ENCODE results near the gene POLQ. TPM values are rescaled to one million over a fixed set of nuclear protein-coding genes. Genes with fewer than 3 reads are reported as not detected.

The POLQ gene
- total and polyA plus RNA-seq, 10 of the 15 experiments (the other 5 are each of a cell fraction or from before 2014, with no cell fraction given): 3.3 to 22.4 (median 15.9) TPM

DNA sequence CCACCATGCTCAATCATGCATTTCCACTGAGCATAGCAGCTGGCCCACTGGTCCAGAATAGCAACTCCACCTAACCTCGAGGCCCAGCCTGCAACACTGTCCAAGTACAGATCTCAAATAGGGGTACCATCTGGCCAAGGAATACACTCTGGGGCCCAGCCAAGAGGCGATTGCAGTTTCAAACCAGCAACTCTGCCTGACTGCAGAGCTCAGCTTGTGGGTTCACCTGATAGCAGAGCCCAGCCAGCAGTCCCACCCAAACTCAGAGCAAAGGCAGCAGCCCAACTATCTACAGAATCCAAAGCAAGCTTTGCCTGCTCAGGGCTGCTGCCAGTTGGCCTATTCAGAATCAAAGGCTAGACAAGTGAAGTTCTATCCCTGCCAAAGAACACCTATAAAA, 30.5 kb downstream of the POLQ start (continued):
- TF ChIP-seq, protein P1, sequence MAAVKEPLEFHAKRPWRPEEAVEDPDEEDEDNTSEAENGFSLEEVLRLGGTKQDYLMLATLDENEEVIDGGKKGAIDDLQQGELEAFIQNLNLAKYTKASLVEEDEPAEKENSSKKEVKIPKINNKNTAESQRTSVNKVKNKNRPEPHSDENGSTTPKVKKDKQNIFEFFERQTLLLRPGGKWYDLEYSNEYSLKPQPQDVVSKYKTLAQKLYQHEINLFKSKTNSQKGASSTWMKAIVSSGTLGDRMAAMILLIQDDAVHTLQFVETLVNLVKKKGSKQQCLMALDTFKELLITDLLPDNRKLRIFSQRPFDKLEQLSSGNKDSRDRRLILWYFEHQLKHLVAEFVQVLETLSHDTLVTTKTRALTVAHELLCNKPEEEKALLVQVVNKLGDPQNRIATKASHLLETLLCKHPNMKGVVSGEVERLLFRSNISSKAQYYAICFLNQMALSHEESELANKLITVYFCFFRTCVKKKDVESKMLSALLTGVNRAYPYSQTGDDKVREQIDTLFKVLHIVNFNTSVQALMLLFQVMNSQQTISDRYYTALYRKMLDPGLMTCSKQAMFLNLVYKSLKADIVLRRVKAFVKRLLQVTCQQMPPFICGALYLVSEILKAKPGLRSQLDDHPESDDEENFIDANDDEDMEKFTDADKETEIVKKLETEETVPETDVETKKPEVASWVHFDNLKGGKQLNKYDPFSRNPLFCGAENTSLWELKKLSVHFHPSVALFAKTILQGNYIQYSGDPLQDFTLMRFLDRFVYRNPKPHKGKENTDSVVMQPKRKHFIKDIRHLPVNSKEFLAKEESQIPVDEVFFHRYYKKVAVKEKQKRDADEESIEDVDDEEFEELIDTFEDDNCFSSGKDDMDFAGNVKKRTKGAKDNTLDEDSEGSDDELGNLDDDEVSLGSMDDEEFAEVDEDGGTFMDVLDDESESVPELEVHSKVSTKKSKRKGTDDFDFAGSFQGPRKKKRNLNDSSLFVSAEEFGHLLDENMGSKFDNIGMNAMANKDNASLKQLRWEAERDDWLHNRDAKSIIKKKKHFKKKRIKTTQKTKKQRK (IDR thresholded peaks at IDR 0.05; ENCODE audit: low read depth, low read length): no peak
- TF ChIP-seq NFXL1 (IDR thresholded peaks at IDR 0.05; ENCODE audit: borderline replicate concordance): no peak
- TF ChIP-seq SUPT20H (IDR thresholded peaks at IDR 0.05; ENCODE audit: borderline replicate concordance, control insufficient read depth, low read depth, low read length): no peak
- no peak for TF ChIP-seq CHD4 (IDR thresholded peaks at IDR 0.05)
- no peak for TF ChIP-seq POLR2AphosphoS5 (IDR thresholded peaks at IDR 0.05; ENCODE audit: low read length)

DNA sequence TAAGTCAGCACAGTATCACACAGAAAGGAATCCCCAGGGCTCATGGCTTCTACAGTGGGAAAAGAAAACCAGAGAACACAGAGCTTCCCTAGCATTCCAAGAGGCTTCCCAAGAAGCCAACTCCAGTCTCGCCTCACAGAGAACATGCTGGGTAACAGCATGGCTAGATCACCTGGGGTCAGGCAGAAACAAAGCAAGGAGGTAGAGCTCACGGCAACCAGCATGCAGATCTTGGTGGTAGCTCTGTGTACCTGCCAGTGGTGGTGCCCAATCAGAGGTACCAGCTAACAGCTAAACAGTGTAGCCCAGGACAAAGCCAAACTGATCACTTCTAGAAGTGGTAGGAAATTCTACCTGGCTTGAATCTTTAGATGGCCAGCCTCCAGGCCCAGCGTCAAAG, 31.3 kb downstream of the POLQ start:
- no peaks in the 10 kb centered on the region for H3K27me3 ChIP-seq (replicated peaks in 1 of 2; ENCODE audit: control insufficient read depth in 2 of 2, insufficient read depth in 2 of 2, low read length in 1 of 2)
- in situ Hi-C loops (cut with MboI): no loop called here
- H3K9me3 ChIP-seq (replicated peaks; ENCODE audit: control insufficient read depth, insufficient read depth, low read length): peaks cover 5% of the 10 kb centered on the region; the same call in 2 of the 3 replicates
- H3K9ac ChIP-seq (ENCODE audit: control insufficient read depth, insufficient read depth, low read length): no peak overlapping the region
- peaks cover 8% of the 10 kb centered on the region in 2 experiments; a peak in 3 of 4 replicates for H3K36me3 ChIP-seq (ENCODE audit: control insufficient read depth in 2 of 2, insufficient read depth in 2 of 2, low read length in 1 of 2)
- H3K4me2 ChIP-seq (ENCODE audit: control insufficient read depth, insufficient read depth): no peak overlapping the region
- WGBS (ENCODE audit: insufficient coverage, insufficient replicate concordance, low lambda C conversion rate, missing lambda C conversion rate): 98% methylated on average over 3 of the region's 3 CpGs
- H3K4me1 ChIP-seq (ENCODE audit: control insufficient read depth, insufficient read depth, low read length): no peaks in the 10 kb centered on the region
- ChIA-PET CTCF (no interaction called here), POLR2A (no interaction called here), RAD21 (ENCODE audit: unreplicated experiment) (no interaction called here), SMC1A (ENCODE audit: uncharacterized antibody, unreplicated experiment) (interaction anchor here (1.4 kb wide), 1 partner anchor 11 kb away, joined by 5 read pairs; no protein-coding TSS in a partner anchor)
- H3K27ac ChIP-seq (ENCODE audit: control insufficient read depth, insufficient read depth): no peak overlapping the region
- DNase-seq (ENCODE audit: low read depth, low spot score) (no peak), FAIRE-seq (no peak), ATAC-seq (no peak)
- TF ChIP-seq YBX1 (IDR thresholded peaks at IDR 0.05) (no peak), HDAC2 (IDR thresholded peaks at IDR 0.05) (no peak), BCL11A (IDR thresholded peaks at IDR 0.05; ENCODE audit: low read depth, low read length) (no peak), CHD2 (IDR thresholded peaks at IDR 0.05; ENCODE audit: borderline replicate concordance, low read depth, low read length) (no peak), CREB1 (IDR thresholded peaks at IDR 0.05; ENCODE audit: low read depth) (no peak), ZNF217 (IDR thresholded peaks at IDR 0.05) (no peak), NRF1 (conservative IDR thresholded peaks at IDR 0.05; ENCODE audit: low read depth, low read length) (no peak), NBN (IDR thresholded peaks at IDR 0.05) (no peak), NFYB (IDR thresholded peaks at IDR 0.05; ENCODE audit: insufficient read depth, low read depth, low read length) (no peak), ZZZ3 (IDR thresholded peaks at IDR 0.05; ENCODE audit: control insufficient read depth, insufficient read length, low read depth) (no peak), RELA (IDR thresholded peaks at IDR 0.05; ENCODE audit: borderline replicate concordance, partially characterized antibody) (no peak), RAD21 (IDR thresholded peaks at IDR 0.05; ENCODE audit: insufficient read depth, low read depth, low read length) (no peak)
- TF ChIP-seq, protein P2, sequence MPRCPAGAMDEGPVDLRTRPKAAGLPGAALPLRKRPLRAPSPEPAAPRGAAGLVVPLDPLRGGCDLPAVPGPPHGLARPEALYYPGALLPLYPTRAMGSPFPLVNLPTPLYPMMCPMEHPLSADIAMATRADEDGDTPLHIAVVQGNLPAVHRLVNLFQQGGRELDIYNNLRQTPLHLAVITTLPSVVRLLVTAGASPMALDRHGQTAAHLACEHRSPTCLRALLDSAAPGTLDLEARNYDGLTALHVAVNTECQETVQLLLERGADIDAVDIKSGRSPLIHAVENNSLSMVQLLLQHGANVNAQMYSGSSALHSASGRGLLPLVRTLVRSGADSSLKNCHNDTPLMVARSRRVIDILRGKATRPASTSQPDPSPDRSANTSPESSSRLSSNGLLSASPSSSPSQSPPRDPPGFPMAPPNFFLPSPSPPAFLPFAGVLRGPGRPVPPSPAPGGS (IDR thresholded peaks at IDR 0.05; ENCODE audit: borderline replicate concordance, insufficient read depth, low read depth, low read length, poor library complexity, severe bottlenecking): no peak
- TF ChIP-seq, protein P3, sequence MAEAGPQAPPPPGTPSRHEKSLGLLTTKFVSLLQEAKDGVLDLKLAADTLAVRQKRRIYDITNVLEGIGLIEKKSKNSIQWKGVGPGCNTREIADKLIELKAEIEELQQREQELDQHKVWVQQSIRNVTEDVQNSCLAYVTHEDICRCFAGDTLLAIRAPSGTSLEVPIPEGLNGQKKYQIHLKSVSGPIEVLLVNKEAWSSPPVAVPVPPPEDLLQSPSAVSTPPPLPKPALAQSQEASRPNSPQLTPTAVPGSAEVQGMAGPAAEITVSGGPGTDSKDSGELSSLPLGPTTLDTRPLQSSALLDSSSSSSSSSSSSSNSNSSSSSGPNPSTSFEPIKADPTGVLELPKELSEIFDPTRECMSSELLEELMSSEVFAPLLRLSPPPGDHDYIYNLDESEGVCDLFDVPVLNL (IDR thresholded peaks at IDR 0.05; ENCODE audit: low read depth, low read length): no peak
- BruUV-seq (replicated peaks): no TSS peak
- no peaks in the 10 kb centered on the region; the same call in 1 of the 2 replicates for H3K79me2 ChIP-seq (ENCODE audit: control insufficient read depth, insufficient read depth, low read length)
- intact Hi-C loops (cut with micrococcal nuclease; ENCODE audit: unreplicated experiment): no loop called here
- H3K4me3 ChIP-seq: no peak overlapping the region
- no peak overlapping the region for H2AFZ ChIP-seq (ENCODE audit: control insufficient read depth, low read depth, low read length)
- H4K20me1 ChIP-seq (ENCODE audit: control insufficient read depth, insufficient read depth): no peaks in the 10 kb centered on the region; the same call in 1 of the 2 replicates

Measured in GM12878 (cell line).